ENCODE results near the gene HS6ST3. TPM values are rescaled to one million over a fixed set of nuclear protein-coding genes. Genes with fewer than 3 reads are reported as not detected.

HS6ST3 gene
- total RNA-seq, 4 donors from 2014 or later, result 0.08 to 0.47 (median 0.41) TPM

DNA sequence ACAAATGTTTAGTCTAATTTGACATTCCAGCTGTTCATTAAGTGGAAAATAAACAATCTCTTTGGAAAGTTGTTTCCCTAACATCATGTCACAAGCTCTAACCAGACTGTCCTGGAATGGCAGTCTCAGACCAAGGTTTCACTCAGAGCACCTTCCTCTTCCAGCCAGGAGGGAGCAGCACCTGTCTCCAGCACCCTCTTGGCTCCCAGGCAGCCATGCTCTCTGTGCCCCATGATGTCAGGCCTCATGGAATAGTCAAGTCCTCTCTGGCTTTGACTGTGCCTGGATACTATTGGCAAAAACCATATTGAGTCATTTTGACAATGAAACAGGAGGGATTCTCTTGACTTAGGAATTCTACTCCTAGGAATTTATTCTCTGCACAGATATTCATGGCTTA, 733.0 kb downstream of the HS6ST3 start:
- Histone ChIP-seq H3K36me3 (no peaks in the 10 kb centered on the region), H3K4me1 (peaks cover 12% of the 10 kb centered on the region), H3K27me3 (no peaks in the 10 kb centered on the region), H3K27ac (no peak overlapping the region), H3K9me3 (no peaks in the 10 kb centered on the region), H3K4me3 (no peak overlapping the region)
- no peak for DNase-seq (ENCODE audit: low spot score in 2 of 2)
- TF ChIP-seq POLR2A (IDR thresholded peaks at IDR 0.05) (no peak), POLR2AphosphoS5 (IDR thresholded peaks at IDR 0.05) (no peak), EP300 (IDR thresholded peaks at IDR 0.05) (no peak)
- TF ChIP-seq, protein P1, sequence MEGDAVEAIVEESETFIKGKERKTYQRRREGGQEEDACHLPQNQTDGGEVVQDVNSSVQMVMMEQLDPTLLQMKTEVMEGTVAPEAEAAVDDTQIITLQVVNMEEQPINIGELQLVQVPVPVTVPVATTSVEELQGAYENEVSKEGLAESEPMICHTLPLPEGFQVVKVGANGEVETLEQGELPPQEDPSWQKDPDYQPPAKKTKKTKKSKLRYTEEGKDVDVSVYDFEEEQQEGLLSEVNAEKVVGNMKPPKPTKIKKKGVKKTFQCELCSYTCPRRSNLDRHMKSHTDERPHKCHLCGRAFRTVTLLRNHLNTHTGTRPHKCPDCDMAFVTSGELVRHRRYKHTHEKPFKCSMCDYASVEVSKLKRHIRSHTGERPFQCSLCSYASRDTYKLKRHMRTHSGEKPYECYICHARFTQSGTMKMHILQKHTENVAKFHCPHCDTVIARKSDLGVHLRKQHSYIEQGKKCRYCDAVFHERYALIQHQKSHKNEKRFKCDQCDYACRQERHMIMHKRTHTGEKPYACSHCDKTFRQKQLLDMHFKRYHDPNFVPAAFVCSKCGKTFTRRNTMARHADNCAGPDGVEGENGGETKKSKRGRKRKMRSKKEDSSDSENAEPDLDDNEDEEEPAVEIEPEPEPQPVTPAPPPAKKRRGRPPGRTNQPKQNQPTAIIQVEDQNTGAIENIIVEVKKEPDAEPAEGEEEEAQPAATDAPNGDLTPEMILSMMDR (IDR thresholded peaks at IDR 0.05), result peak in 1 of 2 donors; percentile 28

DNA sequence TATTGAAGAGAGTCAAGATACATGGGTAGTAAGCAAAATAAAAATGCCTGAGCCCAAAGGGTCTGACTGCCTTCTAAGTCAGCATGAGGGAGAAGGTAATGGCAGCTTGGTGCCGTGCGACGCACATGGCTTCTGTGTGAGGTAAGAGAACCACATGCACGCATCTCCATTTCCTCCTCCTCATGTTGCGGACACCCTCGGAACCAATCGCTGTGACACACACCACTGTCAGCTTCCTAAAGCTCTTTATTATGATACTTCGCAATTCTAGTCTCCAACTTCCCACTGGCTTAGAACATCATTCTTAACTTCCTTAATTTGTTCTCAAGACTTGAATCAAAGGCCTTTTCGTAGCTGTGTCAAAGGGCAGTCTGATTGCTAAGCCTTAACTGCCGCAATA, 734.2 kb downstream of the HS6ST3 start:
- no peak for DNase-seq (ENCODE audit: low spot score in 2 of 2)
- TF ChIP-seq POLR2A (IDR thresholded peaks at IDR 0.05), result no peak
- TF ChIP-seq, protein P1 (IDR thresholded peaks at IDR 0.05), result no peak
- TF ChIP-seq POLR2AphosphoS5 (IDR thresholded peaks at IDR 0.05), result no peak
- no peak for TF ChIP-seq EP300 (IDR thresholded peaks at IDR 0.05)
- no peak overlapping the region for H3K27ac ChIP-seq
- H3K4me3 ChIP-seq, result no peak overlapping the region
- WGBS, result 89% methylated on average over 10 of the region's 10 CpGs
- H3K36me3 ChIP-seq, result no peaks in the 10 kb centered on the region
- peaks cover 12% of the 10 kb centered on the region for H3K4me1 ChIP-seq
- H3K27me3 ChIP-seq, result no peaks in the 10 kb centered on the region
- no peaks in the 10 kb centered on the region for H3K9me3 ChIP-seq

GRCh38 chr13:96825653-96826052, 735.7 kb downstream of the HS6ST3 start:
- H3K4me1 ChIP-seq, result peaks cover 12% of the 10 kb centered on the region
- H3K4me3 ChIP-seq, result no peak overlapping the region
- no peak overlapping the region for H3K27ac ChIP-seq
- no peaks in the 10 kb centered on the region for H3K36me3 ChIP-seq
- DNase-seq (ENCODE audit: low spot score in 2 of 2), result no peak
- no peaks in the 10 kb centered on the region for H3K27me3 ChIP-seq
- WGBS, result 76% methylated on average over 3 of the region's 3 CpGs
- no peak for TF ChIP-seq POLR2A (IDR thresholded peaks at IDR 0.05)
- no peak for TF ChIP-seq POLR2AphosphoS5 (IDR thresholded peaks at IDR 0.05)
- no peak for TF ChIP-seq EP300 (IDR thresholded peaks at IDR 0.05)
- TF ChIP-seq, protein P1 (IDR thresholded peaks at IDR 0.05), result no peak
- H3K9me3 ChIP-seq, result no peaks in the 10 kb centered on the region

GRCh38 chr13:96834626-96835025, 744.7 kb downstream of the HS6ST3 start:
- no peak for DNase-seq (ENCODE audit: low spot score in 2 of 2)
- H3K27me3 ChIP-seq, result no peaks in the 10 kb centered on the region
- H3K9me3 ChIP-seq, result no peaks in the 10 kb centered on the region
- H3K4me1 ChIP-seq, result no peaks in the 10 kb centered on the region
- no peaks in the 10 kb centered on the region for H3K36me3 ChIP-seq
- WGBS, result 74% methylated on average over 4 of the region's 4 CpGs
- no peak overlapping the region for H3K27ac ChIP-seq
- TF ChIP-seq, protein P1 (IDR thresholded peaks at IDR 0.05), result no peak
- TF ChIP-seq POLR2AphosphoS5 (IDR thresholded peaks at IDR 0.05), result no peak
- TF ChIP-seq EP300 (IDR thresholded peaks at IDR 0.05), result no peak
- TF ChIP-seq POLR2A (IDR thresholded peaks at IDR 0.05), result no peak
- H3K4me3 ChIP-seq, result no peak overlapping the region

DNA sequence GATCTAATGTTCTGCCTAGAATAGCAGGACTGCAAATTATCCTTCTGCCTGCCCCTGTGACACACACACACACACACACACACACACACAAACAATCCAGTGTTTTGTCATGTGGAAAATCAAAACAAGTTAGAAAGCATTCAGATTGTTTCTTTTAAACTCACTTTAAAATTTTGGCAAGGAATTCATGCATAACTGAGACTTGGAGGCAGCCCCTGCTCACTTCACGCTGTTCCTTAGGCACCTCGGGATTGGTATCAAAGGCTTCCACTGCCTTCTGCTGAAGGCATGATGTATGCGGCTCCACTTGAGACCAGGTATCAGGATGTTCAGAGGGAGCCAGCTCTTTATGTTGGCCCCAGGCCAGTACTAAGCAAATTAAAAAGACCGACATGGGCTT, 745.6 kb downstream of the HS6ST3 start:
- Histone ChIP-seq H3K27me3 (no peaks in the 10 kb centered on the region), H3K4me1 (no peaks in the 10 kb centered on the region), H3K9me3 (no peaks in the 10 kb centered on the region), H3K4me3 (no peak overlapping the region), H3K27ac (no peak overlapping the region), H3K36me3 (no peaks in the 10 kb centered on the region)
- WGBS, result 69% methylated on average over 4 of the region's 4 CpGs
- TF ChIP-seq EP300 (IDR thresholded peaks at IDR 0.05) (no peak), POLR2A (IDR thresholded peaks at IDR 0.05) (no peak), POLR2AphosphoS5 (IDR thresholded peaks at IDR 0.05) (no peak)
- TF ChIP-seq, protein P1 (IDR thresholded peaks at IDR 0.05), result no peak
- DNase-seq (ENCODE audit: low spot score in 2 of 2), result no peak
